LoVo (cell line): ENCODE data around the gene ATAD3C.
"Not testable (repeated sequence)": the region's sequence is repeated elsewhere in the genome, so short reads cannot be mapped to it uniquely, and the experiment has no call there.

Experiments used
- DNase-seq: peaks from one replicate; pipeline ENCODE4 v3.0.0-alpha.2; 2016; ENCODE audit warnings: low spot score

The ATAD3C gene

GRCh38 chr1:1419363-1419812 lies 30.1 kb upstream of the ATAD3C start:
- no peak for DNase-seq

- no peak for DNase-seq
These were observed 29.5 kb upstream of the ATAD3C start for GRCh38 chr1:1419813-1420653.

GRCh38 chr1:1420654-1421141 lies 28.8 kb upstream of the ATAD3C start:
- DNase-seq = no peak

GRCh38 chr1:1421147-1421906 lies 28.2 kb upstream of the ATAD3C start, which contains the start of gene ANKRD65:
TSS of gene ANKRD65 (minus strand) at chr1:1421276. CDS start at chr1:1421005, 271 bp downstream.
- DNase-seq = no peak

GRCh38 chr1:1421907-1422464 lies 27.5 kb upstream of the ATAD3C start:
- no peak for DNase-seq

GRCh38 chr1:1422465-1423244 lies 26.8 kb upstream of the ATAD3C start:
- DNase-seq = no peak

- DNase-seq = no peak
These were observed 26.3 kb upstream of the ATAD3C start for GRCh38 chr1:1423245-1423597.

- no peak for DNase-seq
These were observed 24.8 kb upstream of the ATAD3C start for GRCh38 chr1:1424707-1425106.

- DNase-seq = no peak
These were observed 24.1 kb upstream of the ATAD3C start for GRCh38 chr1:1425426-1425752.

- DNase-seq = no peak
These were observed 23.6 kb upstream of the ATAD3C start for GRCh38 chr1:1425753-1426495.

GRCh38 chr1:1426496-1427105 lies 22.9 kb upstream of the ATAD3C start:
- no peak for DNase-seq

GRCh38 chr1:1427106-1427819 lies 22.2 kb upstream of the ATAD3C start:
- DNase-seq = no peak

GRCh38 chr1:1427820-1428148 lies 21.7 kb upstream of the ATAD3C start:
- no peak for DNase-seq

GRCh38 chr1:1428174-1428573 lies 21.3 kb upstream of the ATAD3C start:
- DNase-seq = no peak

GRCh38 chr1:1428967-1429366 lies 20.5 kb upstream of the ATAD3C start:
- not testable (repeated sequence) for DNase-seq

- no peak for DNase-seq
These were observed 19.8 kb upstream of the ATAD3C start for GRCh38 chr1:1429671-1430073.

- no peak for DNase-seq
These were observed 19.1 kb upstream of the ATAD3C start for GRCh38 chr1:1430114-1430982.

- DNase-seq = no peak
These were observed 18.3 kb upstream of the ATAD3C start for GRCh38 chr1:1430992-1431844.
